Thyroid gland (tissue), 4 donors: Measurements from ENCODE around the gene CPLX3. TPM values are rescaled to one million over a fixed set of nuclear protein-coding genes. Genes with fewer than 3 reads are reported as not detected.

Source experiments
- DNase-seq, 2 donors: peaks; one replicate each; pipeline ENCODE4 v3.0.0-alpha.2; 2019
- H3K27ac ChIP-seq, 3 donors: fragments of 200-600 bp; sonication (generic); 1 replicate in 2 of 3; 2 replicates in 1 of 3; pipeline ENCODE4 v1.5.1; 2016 to 2019; ENCODE audit warnings: mild to moderate bottlenecking in 1 of 3, moderate library complexity in 1 of 3
- H3K27me3 ChIP-seq: fragments of 200-600 bp; sonication (generic); one replicate; pipeline ENCODE4 v1.5.1; 2019
- H3K36me3 ChIP-seq, 2 donors: fragments of 200-600 bp; sonication (generic); one replicate each; pipeline ENCODE4 v1.5.1; 2016 to 2019
- H3K4me1 ChIP-seq, 2 donors: fragments of 200-600 bp; sonication (generic); one replicate each; pipeline ENCODE4 v1.5.1; 2017 to 2019
- H3K4me3 ChIP-seq, 3 donors: fragments of 200-600 bp; sonication (generic); replicated peaks in 1 of 3; 1 replicate in 2 of 3; 2 replicates in 1 of 3; pipeline ENCODE4 v1.5.1; 2016; ENCODE audit warnings: mild to moderate bottlenecking in 1 of 3
- H3K9me3 ChIP-seq: fragments of 200-600 bp; sonication (generic); one replicate; pipeline ENCODE4 v1.5.1; 2017
- POLR2A ChIP-seq, 2 donors: fragments of 450-650 bp; IDR thresholded peaks; one replicate each; pipeline ENCODE4 v1.6.1; 2017; ENCODE audit warnings: antibody characterized with exemption in 2 of 2, mild to moderate bottlenecking in 2 of 2, moderate library complexity in 1 of 2
- WGBS, 2 donors: methylation state at CpG; one replicate each; pipeline ENCODE4 v1.1.5; 2017; 5-methylcytosine and 5-hydroxymethylcytosine counted together
- intact Hi-C: fragments of 100-400 bp; cut with DNase I; formaldehyde crosslinking; loops from one replicate; pipeline ENCODE4 v1.15.1; 2023
- total RNA-seq, 4 donors: library from RNA; depleted of rRNA; stranded (reverse); fragments of >200 nt; gene quantifications; one replicate each; pipeline ENCODE4 v1.2.3, GENCODE V29; 2016
- TF ChIP-seq, protein P1 (sequence below), 6 experiments: fragments of 200-600 bp in 3 of 6; fragments of 450-650 bp in 3 of 6; sonication (generic) in 3 of 6; IDR thresholded peaks; one replicate each; pipeline ENCODE4 v1.5.1; 2016 to 2019; ENCODE audit warnings: antibody characterized with exemption in 6 of 6, mild to moderate bottlenecking in 2 of 6, inconsistent platforms in 1 of 6, moderate library complexity in 1 of 6

The CPLX3 gene
- total RNA-seq, 4 donors from 2014 or later: not detected

DNA sequence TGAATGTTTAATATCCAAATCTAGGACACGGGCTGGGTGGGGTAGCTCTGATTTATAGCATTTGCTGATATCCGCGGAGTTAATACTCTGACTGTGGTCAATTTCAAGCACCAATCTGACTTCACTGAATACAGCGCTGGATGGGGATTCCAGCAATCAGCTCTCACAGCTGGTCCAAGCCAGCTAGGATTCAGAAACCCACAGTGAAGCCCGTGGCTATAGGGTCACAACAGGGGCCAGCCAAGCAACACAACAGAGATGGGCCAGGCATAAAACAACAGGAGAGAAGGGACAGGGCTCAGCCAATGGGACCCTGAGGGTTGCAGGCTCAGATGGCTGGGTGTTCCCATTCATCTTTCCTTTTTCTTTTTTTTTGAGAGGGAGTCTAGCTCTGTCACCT, 19.1 kb upstream of the CPLX3 start:
- intact Hi-C loops: no loop called here
- Histone ChIP-seq H3K4me3 (no peak overlapping the region), H3K4me1 (peaks cover 0 to 17% of the 10 kb centered on the region in 2 donors), H3K27me3 (no peaks in the 10 kb centered on the region), H3K27ac (no peak overlapping the region), H3K9me3 (no peaks in the 10 kb centered on the region), H3K36me3 (peaks cover 2 to 3% of the 10 kb centered on the region in 2 donors)
- TF ChIP-seq, protein P1, sequence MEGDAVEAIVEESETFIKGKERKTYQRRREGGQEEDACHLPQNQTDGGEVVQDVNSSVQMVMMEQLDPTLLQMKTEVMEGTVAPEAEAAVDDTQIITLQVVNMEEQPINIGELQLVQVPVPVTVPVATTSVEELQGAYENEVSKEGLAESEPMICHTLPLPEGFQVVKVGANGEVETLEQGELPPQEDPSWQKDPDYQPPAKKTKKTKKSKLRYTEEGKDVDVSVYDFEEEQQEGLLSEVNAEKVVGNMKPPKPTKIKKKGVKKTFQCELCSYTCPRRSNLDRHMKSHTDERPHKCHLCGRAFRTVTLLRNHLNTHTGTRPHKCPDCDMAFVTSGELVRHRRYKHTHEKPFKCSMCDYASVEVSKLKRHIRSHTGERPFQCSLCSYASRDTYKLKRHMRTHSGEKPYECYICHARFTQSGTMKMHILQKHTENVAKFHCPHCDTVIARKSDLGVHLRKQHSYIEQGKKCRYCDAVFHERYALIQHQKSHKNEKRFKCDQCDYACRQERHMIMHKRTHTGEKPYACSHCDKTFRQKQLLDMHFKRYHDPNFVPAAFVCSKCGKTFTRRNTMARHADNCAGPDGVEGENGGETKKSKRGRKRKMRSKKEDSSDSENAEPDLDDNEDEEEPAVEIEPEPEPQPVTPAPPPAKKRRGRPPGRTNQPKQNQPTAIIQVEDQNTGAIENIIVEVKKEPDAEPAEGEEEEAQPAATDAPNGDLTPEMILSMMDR (IDR thresholded peaks at IDR 0.05): no peak
- TF ChIP-seq POLR2A (IDR thresholded peaks at IDR 0.05): no peak
- WGBS, 2 donors: 70 to 72% methylated on average over 5 of the region's 5 CpGs
- no peak for DNase-seq

GRCh38 chr15:74808078-74808839, 18.2 kb upstream of the CPLX3 start:
- H3K27ac ChIP-seq: peak overlapping the region in 1 of 3 donors; percentile 41
- intact Hi-C loops: no loop called here
- no peak overlapping the region for H3K4me3 ChIP-seq
- no peaks in the 10 kb centered on the region for H3K27me3 ChIP-seq
- peaks cover 0 to 17% of the 10 kb centered on the region in 2 donors for H3K4me1 ChIP-seq
- WGBS, 2 donors: 55 to 56% methylated on average over 18 of the region's 18 CpGs
- no peak for TF ChIP-seq POLR2A (IDR thresholded peaks at IDR 0.05)
- TF ChIP-seq, protein P1 (IDR thresholded peaks at IDR 0.05): no peak
- H3K9me3 ChIP-seq: no peaks in the 10 kb centered on the region
- no peaks in the 10 kb centered on the region for H3K36me3 ChIP-seq
- peak; percentile 96 to 97 for DNase-seq

- peaks cover 0 to 17% of the 10 kb centered on the region in 2 donors for H3K4me1 ChIP-seq
- peak overlapping the region in 1 of 3 donors; percentile 41 for H3K27ac ChIP-seq
- no peaks in the 10 kb centered on the region for H3K9me3 ChIP-seq
- H3K4me3 ChIP-seq: no peak overlapping the region
- DNase-seq: no peak
- H3K27me3 ChIP-seq: no peaks in the 10 kb centered on the region
- 74 to 78% methylated on average over 4 of the region's 4 CpGs for WGBS, 2 donors
- intact Hi-C loops: no loop called here
- H3K36me3 ChIP-seq: no peaks in the 10 kb centered on the region
- TF ChIP-seq, protein P1 (IDR thresholded peaks at IDR 0.05): no peak
- no peak for TF ChIP-seq POLR2A (IDR thresholded peaks at IDR 0.05)
These were observed 17.6 kb upstream of the CPLX3 start for GRCh38 chr15:74808840-74809229.

DNA sequence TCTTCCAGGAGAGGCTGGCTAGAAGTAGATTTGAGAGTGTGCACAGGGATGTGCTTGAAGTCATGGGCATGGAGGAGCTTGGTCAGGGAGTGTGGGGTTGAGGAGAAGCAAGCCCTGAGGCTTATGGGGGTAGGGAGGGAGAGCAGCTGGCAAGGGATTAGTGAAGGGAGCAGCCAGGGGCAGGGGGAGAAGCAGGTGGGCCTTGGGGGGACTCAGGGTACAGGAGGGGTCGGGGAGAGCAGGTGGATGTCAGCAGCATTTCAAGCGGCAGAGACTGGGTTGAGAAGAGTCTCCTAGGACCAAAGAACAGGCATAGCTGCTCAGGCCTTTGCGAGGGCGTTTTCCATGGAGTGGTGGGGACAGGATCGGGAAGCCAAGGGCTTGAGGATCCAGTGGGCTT, 17.2 kb upstream of the CPLX3 start:
- H3K4me3 ChIP-seq: no peak overlapping the region
- no peak for DNase-seq
- TF ChIP-seq, protein P1 (IDR thresholded peaks at IDR 0.05): no peak
- TF ChIP-seq POLR2A (IDR thresholded peaks at IDR 0.05): no peak
- no peaks in the 10 kb centered on the region for H3K27me3 ChIP-seq
- intact Hi-C loops: no loop called here
- peaks cover 0 to 17% of the 10 kb centered on the region in 2 donors for H3K4me1 ChIP-seq
- WGBS, 2 donors: 80% methylated on average over 5 of the region's 5 CpGs
- no peak overlapping the region for H3K27ac ChIP-seq
- H3K9me3 ChIP-seq: no peaks in the 10 kb centered on the region
- no peaks in the 10 kb centered on the region for H3K36me3 ChIP-seq

DNA sequence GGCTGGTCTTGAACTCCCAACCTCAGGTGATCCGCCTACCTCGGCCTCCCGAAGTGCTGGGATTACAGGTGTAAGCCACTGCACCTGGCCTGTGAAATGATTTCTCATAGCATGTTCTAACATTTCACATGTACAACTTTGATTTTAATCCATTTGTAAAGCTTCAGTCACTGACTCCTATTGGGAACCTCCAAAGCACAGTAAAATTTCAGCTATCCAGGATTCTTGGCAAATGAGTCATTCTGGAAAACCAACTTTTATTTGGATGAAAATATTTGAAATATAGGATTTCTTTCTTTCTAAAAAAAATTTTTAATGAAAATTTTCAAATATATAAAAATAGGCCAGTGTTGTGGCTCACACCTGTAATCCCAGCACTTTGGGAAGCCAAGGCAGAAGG, 16.5 kb upstream of the CPLX3 start:
- no peak for TF ChIP-seq POLR2A (IDR thresholded peaks at IDR 0.05)
- TF ChIP-seq, protein P1 (IDR thresholded peaks at IDR 0.05): no peak
- H3K27ac ChIP-seq: no peak overlapping the region
- intact Hi-C loops: no loop called here
- H3K36me3 ChIP-seq: no peaks in the 10 kb centered on the region
- H3K4me1 ChIP-seq: peaks cover 0 to 17% of the 10 kb centered on the region in 2 donors
- 74 to 81% methylated on average over 3 of the region's 3 CpGs for WGBS, 2 donors
- H3K27me3 ChIP-seq: no peaks in the 10 kb centered on the region
- DNase-seq: no peak
- no peak overlapping the region for H3K4me3 ChIP-seq
- no peaks in the 10 kb centered on the region for H3K9me3 ChIP-seq
